Tibial nerve (tissue), 4 donors: ENCODE results near the gene PACSIN1. TPM values are rescaled to one million over a fixed set of nuclear protein-coding genes. Genes with fewer than 3 reads are reported as not detected.

Experiments
- DNase-seq, 2 donors: peaks; one replicate each; pipeline ENCODE4 v3.0.0-alpha.2; 2019; ENCODE audit warnings: low spot score in 2 of 2
- H3K27ac ChIP-seq, 4 donors: fragments of 200-600 bp; sonication (generic) in 3 of 4; one replicate each; pipeline ENCODE4 v1.5.1; 2017 to 2019; ENCODE audit warnings: mild to moderate bottlenecking in 1 of 4
- H3K27me3 ChIP-seq, 2 donors: fragments of 200-600 bp; sonication (generic) in 1 of 2; one replicate each; pipeline versions ENCODE4 v1.5.1 to v1.6.0; 2017 to 2019
- H3K36me3 ChIP-seq, 3 donors: fragments of 200-600 bp; sonication (generic); one replicate each; pipeline ENCODE4 v1.5.1; 2018 to 2019
- H3K4me1 ChIP-seq, 4 donors: fragments of 200-600 bp; sonication (generic) in 3 of 4; one replicate each; pipeline ENCODE4 v1.5.1; 2017 to 2019
- H3K4me3 ChIP-seq, 4 donors: fragments of 200-600 bp; sonication (generic) in 3 of 4; one replicate each; pipeline ENCODE4 v1.5.1; 2017 to 2019; ENCODE audit warnings: mild to moderate bottlenecking in 1 of 4, moderate library complexity in 1 of 4
- H3K9me3 ChIP-seq, 4 donors: fragments of 200-600 bp; sonication (generic) in 3 of 4; one replicate each; pipeline ENCODE4 v1.5.1; 2017 to 2019
- CTCF ChIP-seq, 5 experiments: fragments of 200-600 bp in 3 of 5; fragments of 450-650 bp in 2 of 5; sonication (generic) in 3 of 5; IDR thresholded peaks; one replicate each; pipeline ENCODE4 v1.5.1; 2016 to 2019; ENCODE audit warnings: antibody characterized with exemption in 5 of 5, mild to moderate bottlenecking in 3 of 5, moderate library complexity in 2 of 5
- EP300 ChIP-seq, 2 donors: sonication (generic); formaldehyde crosslinking; IDR thresholded peaks; one replicate each; pipeline ENCODE4 v1.6.1; 2017; ENCODE audit warnings: antibody characterized with exemption in 2 of 2, mild to moderate bottlenecking in 1 of 2
- POLR2A ChIP-seq, 2 donors: fragments of 450-650 bp; IDR thresholded peaks; one replicate each; pipeline ENCODE4 v1.6.1; 2017; ENCODE audit warnings: antibody characterized with exemption in 2 of 2, mild to moderate bottlenecking in 2 of 2, moderate library complexity in 2 of 2
- WGBS, 2 donors: methylation state at CpG; one replicate each; pipeline ENCODE4 v1.1.5; 2018; 5-methylcytosine and 5-hydroxymethylcytosine counted together
- total RNA-seq, 4 donors: library from RNA; depleted of rRNA; stranded (reverse); fragments of >200 nt; gene quantifications; one replicate each; pipeline ENCODE4 v1.1.0, GENCODE V29; 2016

Gene PACSIN1
- total RNA-seq, 4 donors from 2014 or later: 0.30 to 2.6 (median 0.42) TPM; not detected in 1

- TF ChIP-seq POLR2A (IDR thresholded peaks at IDR 0.05): no peak
- H3K9me3 ChIP-seq: no peaks in the 10 kb centered on the region
- no peak overlapping the region for H3K27ac ChIP-seq
- no peaks in the 10 kb centered on the region for H3K27me3 ChIP-seq
- H3K4me1 ChIP-seq: no peaks in the 10 kb centered on the region
- H3K36me3 ChIP-seq: no peaks in the 10 kb centered on the region
- 76 to 91% methylated on average over 4 of the region's 4 CpGs for WGBS, 2 donors
- DNase-seq: no peak
- no peak overlapping the region for H3K4me3 ChIP-seq
Observed at GRCh38 chr6:34445313-34445860, 20.5 kb upstream of the PACSIN1 start.

DNA sequence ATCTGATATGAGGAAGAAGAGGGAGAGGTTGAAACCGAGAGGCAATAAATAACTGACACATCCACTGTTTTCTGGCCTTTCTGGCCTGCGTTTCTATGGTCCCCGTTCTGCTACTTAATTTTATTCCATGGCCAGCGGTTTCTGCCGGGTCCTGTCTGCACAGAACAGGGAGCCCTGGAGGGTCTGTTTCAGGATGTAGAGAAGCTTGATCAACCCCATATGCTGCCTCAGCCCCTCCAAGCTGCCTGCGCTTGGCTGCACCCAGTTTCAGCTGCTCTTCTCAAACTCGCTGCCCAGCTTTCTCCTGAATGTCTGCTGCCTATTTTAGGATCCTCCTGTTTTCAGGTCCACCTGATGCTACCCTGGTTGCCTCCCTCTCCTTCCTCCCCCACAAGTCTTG, 18.5 kb upstream of the PACSIN1 start:
- no peaks in the 10 kb centered on the region for H3K4me1 ChIP-seq
- DNase-seq: no peak
- H3K27ac ChIP-seq: no peak overlapping the region
- H3K27me3 ChIP-seq: no peaks in the 10 kb centered on the region
- WGBS, 2 donors: 56 to 59% methylated on average over 7 of the region's 7 CpGs
- TF ChIP-seq EP300 (IDR thresholded peaks at IDR 0.05): no peak
- no peak for TF ChIP-seq POLR2A (IDR thresholded peaks at IDR 0.05)
- TF ChIP-seq CTCF (IDR thresholded peaks at IDR 0.05): no peak
- no peak overlapping the region for H3K4me3 ChIP-seq
- peaks cover 0 to 10% (median 0%) of the 10 kb centered on the region in 4 donors for H3K9me3 ChIP-seq
- H3K36me3 ChIP-seq: no peaks in the 10 kb centered on the region

DNA sequence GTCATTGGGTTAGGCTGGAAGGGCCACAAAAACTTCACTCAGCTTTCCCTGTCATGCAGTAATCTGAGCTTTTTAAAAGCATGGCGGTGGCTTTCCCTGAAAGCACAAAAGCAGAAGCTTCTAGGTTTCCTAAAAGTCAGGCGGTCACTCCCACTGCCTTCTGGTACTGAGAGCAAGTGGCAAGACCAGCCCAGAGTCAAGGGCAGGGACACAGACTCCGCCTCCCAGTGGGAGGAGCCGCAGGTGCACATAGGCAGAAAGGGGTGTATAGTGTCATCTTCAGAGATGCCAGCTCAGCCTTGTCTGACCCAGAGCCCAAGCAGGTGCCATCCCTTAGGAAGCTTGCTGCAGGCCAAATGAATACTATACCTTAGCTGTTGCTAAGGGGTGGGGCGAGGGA, 18.0 kb upstream of the PACSIN1 start:
- H3K4me3 ChIP-seq: no peak overlapping the region
- H3K9me3 ChIP-seq: peaks cover 0 to 10% (median 0%) of the 10 kb centered on the region in 4 donors
- TF ChIP-seq EP300 (IDR thresholded peaks at IDR 0.05) (no peak), CTCF (IDR thresholded peaks at IDR 0.05) (no peak), POLR2A (IDR thresholded peaks at IDR 0.05) (no peak)
- WGBS, 2 donors: 63 to 75% methylated on average over 5 of the region's 5 CpGs
- H3K4me1 ChIP-seq: no peaks in the 10 kb centered on the region
- DNase-seq: no peak
- H3K27ac ChIP-seq: no peak overlapping the region
- no peaks in the 10 kb centered on the region for H3K36me3 ChIP-seq
- H3K27me3 ChIP-seq: no peaks in the 10 kb centered on the region

DNA sequence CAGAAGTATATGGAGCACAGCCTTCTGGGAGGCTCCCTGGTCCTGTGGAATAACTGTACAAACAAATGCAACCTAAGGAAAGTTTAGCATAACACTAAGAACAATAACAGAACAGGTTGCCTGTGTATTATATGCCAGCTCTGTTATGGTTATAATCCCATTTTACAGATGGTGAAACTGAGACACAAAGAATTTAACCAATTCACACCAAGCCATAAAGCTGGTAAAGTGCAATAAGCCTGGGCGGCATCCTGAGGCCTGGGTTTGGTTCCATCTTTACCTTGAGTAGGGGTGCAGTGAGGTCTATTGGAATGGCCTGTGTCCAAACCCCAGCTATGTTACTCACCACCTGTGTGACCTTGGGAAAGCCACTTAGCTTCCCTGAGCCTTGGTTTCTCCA, 14.7 kb upstream of the PACSIN1 start:
- Histone ChIP-seq H3K27me3 (no peaks in the 10 kb centered on the region), H3K4me3 (no peak overlapping the region), H3K27ac (no peak overlapping the region), H3K9me3 (peaks cover 0 to 10% (median 0%) of the 10 kb centered on the region in 4 donors), H3K36me3 (no peaks in the 10 kb centered on the region), H3K4me1 (no peaks in the 10 kb centered on the region)
- DNase-seq: no peak
- WGBS, 2 donors: 91 to 95% methylated on average over 1 of the region's 1 CpG
- TF ChIP-seq EP300 (IDR thresholded peaks at IDR 0.05) (no peak), POLR2A (IDR thresholded peaks at IDR 0.05) (no peak), CTCF (IDR thresholded peaks at IDR 0.05) (no peak)

DNA sequence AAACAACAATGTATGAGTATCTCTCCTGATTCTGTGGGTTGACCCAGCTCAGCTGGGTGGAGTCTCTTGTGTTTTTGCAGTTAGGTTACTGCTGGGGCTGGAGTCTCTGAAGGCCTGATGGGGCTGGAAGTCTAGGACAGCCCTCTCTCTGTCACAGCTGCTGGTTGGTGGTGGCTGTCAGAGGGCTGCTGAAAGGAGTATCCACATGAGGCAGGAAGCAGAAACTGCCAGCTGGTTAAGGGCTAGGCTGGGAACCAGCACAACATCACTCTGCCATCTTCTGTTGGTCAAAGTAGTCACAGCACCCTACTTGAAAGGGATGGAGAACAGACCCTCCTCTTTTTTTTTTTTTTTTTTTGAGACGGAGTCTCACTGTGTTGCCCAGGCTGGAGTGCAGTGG, 10.0 kb upstream of the PACSIN1 start:
- Histone ChIP-seq H3K9me3 (peaks cover 0 to 10% (median 0%) of the 10 kb centered on the region in 4 donors), H3K27me3 (no peaks in the 10 kb centered on the region), H3K4me3 (no peak overlapping the region), H3K36me3 (no peaks in the 10 kb centered on the region), H3K27ac (no peak overlapping the region), H3K4me1 (no peaks in the 10 kb centered on the region)
- DNase-seq: no peak
- TF ChIP-seq POLR2A (IDR thresholded peaks at IDR 0.05): no peak
- TF ChIP-seq CTCF (IDR thresholded peaks at IDR 0.05): no peak
- TF ChIP-seq EP300 (IDR thresholded peaks at IDR 0.05): no peak
- 82 to 90% methylated on average over 1 of the region's 1 CpG for WGBS, 2 donors

DNA sequence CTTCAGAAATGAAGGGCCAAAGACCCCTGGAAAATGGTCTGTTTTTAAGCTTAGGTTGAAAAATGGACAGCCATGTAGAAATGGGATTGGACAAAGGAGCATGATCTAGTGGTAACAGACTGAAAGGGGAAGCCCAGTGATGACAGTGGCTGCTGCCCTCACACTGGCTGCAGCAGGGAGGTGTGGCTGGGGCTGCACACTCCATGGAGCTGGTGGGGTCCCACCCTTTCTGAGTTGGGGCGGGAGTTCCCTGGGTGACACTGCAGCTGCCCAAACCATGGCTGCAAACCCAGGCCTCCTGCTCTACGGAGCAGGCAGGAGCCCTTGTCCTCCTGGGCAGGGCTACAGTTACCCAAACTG, 8.5 kb upstream of the PACSIN1 start:
- Histone ChIP-seq H3K36me3 (no peaks in the 10 kb centered on the region), H3K27ac (no peak overlapping the region), H3K4me1 (no peaks in the 10 kb centered on the region), H3K4me3 (no peak overlapping the region), H3K27me3 (no peaks in the 10 kb centered on the region), H3K9me3 (no peaks in the 10 kb centered on the region)
- TF ChIP-seq EP300 (IDR thresholded peaks at IDR 0.05): no peak
- TF ChIP-seq CTCF (IDR thresholded peaks at IDR 0.05): no peak
- no peak for TF ChIP-seq POLR2A (IDR thresholded peaks at IDR 0.05)
- 61 to 85% methylated on average over 2 of the region's 2 CpGs for WGBS, 2 donors
- DNase-seq: no peak
